Measurements from ENCODE around the gene CTNNA3.

DNA sequence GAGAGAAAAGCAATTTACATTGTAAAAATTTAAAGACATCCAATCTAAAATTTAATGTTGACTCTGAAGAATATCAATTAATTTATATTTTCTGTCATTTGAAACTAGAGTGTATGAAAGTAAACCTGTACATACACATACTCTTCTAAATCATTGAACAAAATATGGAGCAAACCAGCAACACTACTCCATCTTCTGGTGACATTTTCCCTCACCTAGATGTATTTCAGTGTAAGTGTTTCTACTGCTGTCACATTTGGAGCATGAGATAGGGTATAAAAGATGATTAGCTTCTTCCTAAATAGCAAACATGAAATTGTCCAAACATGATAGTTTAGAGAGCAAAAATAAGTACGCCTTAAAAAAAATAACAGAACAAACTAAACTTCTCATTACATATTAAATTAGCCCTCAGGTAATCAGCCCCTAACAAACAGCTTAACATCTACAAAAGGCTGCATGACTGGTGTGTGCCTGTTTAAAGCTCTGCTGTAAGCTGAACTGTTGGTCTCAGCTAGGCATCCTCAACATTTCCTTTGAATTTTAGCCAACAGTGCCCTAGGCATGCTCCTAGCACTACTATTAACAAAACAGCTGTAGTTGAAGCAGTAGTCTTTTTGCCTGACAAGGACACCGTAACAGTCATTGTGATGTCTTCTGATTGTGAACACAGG lies 189.8 kb downstream of the CTNNA3 start:
- TF ChIP-seq, protein P1, sequence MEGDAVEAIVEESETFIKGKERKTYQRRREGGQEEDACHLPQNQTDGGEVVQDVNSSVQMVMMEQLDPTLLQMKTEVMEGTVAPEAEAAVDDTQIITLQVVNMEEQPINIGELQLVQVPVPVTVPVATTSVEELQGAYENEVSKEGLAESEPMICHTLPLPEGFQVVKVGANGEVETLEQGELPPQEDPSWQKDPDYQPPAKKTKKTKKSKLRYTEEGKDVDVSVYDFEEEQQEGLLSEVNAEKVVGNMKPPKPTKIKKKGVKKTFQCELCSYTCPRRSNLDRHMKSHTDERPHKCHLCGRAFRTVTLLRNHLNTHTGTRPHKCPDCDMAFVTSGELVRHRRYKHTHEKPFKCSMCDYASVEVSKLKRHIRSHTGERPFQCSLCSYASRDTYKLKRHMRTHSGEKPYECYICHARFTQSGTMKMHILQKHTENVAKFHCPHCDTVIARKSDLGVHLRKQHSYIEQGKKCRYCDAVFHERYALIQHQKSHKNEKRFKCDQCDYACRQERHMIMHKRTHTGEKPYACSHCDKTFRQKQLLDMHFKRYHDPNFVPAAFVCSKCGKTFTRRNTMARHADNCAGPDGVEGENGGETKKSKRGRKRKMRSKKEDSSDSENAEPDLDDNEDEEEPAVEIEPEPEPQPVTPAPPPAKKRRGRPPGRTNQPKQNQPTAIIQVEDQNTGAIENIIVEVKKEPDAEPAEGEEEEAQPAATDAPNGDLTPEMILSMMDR (IDR thresholded peaks at IDR 0.05; ENCODE audit: extremely low read depth in 1 of 2, insufficient read depth in 1 of 2, low read depth in 1 of 2, low read length in 2 of 2) = no peak
- TF ChIP-seq EZH2 (IDR thresholded peaks at IDR 0.05; ENCODE audit: borderline replicate concordance, low read depth, low read length, severe bottlenecking) (no peak), POLR2A (IDR thresholded peaks at IDR 0.05; ENCODE audit: low read depth, low read length) (no peak), JUN (IDR thresholded peaks at IDR 0.05; ENCODE audit: borderline replicate concordance, insufficient read depth, insufficient read length, low read depth) (no peak), POLR2AphosphoS5 (IDR thresholded peaks at IDR 0.05; ENCODE audit: insufficient read depth, low read depth, low read length) (no peak), GATA2 (IDR thresholded peaks at IDR 0.05; ENCODE audit: insufficient read depth, insufficient read length, low read depth, low read length) (no peak), MYC (IDR thresholded peaks at IDR 0.05; ENCODE audit: low read depth, low read length) (no peak)
- TF ChIP-seq, protein P2, sequence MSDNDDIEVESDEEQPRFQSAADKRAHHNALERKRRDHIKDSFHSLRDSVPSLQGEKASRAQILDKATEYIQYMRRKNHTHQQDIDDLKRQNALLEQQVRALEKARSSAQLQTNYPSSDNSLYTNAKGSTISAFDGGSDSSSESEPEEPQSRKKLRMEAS (IDR thresholded peaks at IDR 0.05; ENCODE audit: insufficient read depth, insufficient read length) = no peak
